Panc1 (cell line): ENCODE measurements around the gene PBX1. TPM values are rescaled to one million over a fixed set of nuclear protein-coding genes. Genes with fewer than 3 reads are reported as not detected.

Source experiments
- ATAC-seq: fragments of 200-7000 bp; cut with Tn5 transposase; 2 replicates; pipeline ENCODE4 v1.9.1; 2020; ENCODE audit warnings: mild to moderate bottlenecking, moderate library complexity
- BruUV-seq: library from RNA; stranded (reverse); fragments of 400-500 nt; replicated peaks from 2 replicates; lab custom pipeline; 2021; lab: Mats Ljungman, UMichigan
- CTCF ChIA-PET: fragments of 300-600 bp; sonication (Branson Sonifier 250); formaldehyde crosslinking; loops from one replicate; lab custom pipeline; 2022; ENCODE audit warnings: antibody characterized with exemption; lab: Charles Lee
- POLR2A ChIA-PET: fragments of 300-600 bp; sonication (Branson Sonifier 250); formaldehyde crosslinking; loops from one replicate; lab custom pipeline; 2022; ENCODE audit warnings: antibody characterized with exemption; lab: Charles Lee
- DNase-seq: peaks from one replicate; pipeline ENCODE4 v3.0.0-alpha.2; 2010; ENCODE audit warnings: low read depth, low spot score
- H3K27ac ChIP-seq: 2 replicates; pipeline ENCODE4 v1.5.1; 2011; ENCODE audit warnings: mild to moderate bottlenecking, low read length, inconsistent platforms
- H3K27me3 ChIP-seq: fragments of 200-500 bp; sonication (Bioruptor generic); 2 replicates; pipeline ENCODE4 v1.6.0; 2014; ENCODE audit warnings: low read length, inconsistent platforms; ENCODE audit not compliant: control insufficient read depth, insufficient read depth
- H3K36me3 ChIP-seq: fragments of 200-500 bp; sonication (Bioruptor generic); 2 replicates; pipeline ENCODE4 v1.5.1; 2014; ENCODE audit warnings: inconsistent platforms, mild to moderate bottlenecking, low read length, moderate library complexity; ENCODE audit not compliant: control insufficient read depth, insufficient read depth
- H3K4me1 ChIP-seq: 2 replicates; pipeline ENCODE4 v1.5.1; 2011; ENCODE audit warnings: inconsistent platforms, mild to moderate bottlenecking, low read length, moderate library complexity; ENCODE audit not compliant: control insufficient read depth, insufficient read depth
- H3K4me3 ChIP-seq, 2 experiments: 2 replicates each; pipeline ENCODE4 v1.5.1; 2011 to 2012; ENCODE audit warnings: low read depth in 2 of 2, low read length in 2 of 2, mild to moderate bottlenecking in 2 of 2, inconsistent platforms in 1 of 2, moderate library complexity in 1 of 2
- H3K9me3 ChIP-seq: fragments of 200-500 bp; sonication (Bioruptor generic); 2 replicates; pipeline ENCODE4 v1.5.1; 2014; ENCODE audit warnings: low read depth, mild to moderate bottlenecking, inconsistent platforms, low read length, moderate library complexity; ENCODE audit not compliant: control insufficient read depth, insufficient read depth
- POLR2AphosphoS5 ChIP-seq: IDR thresholded peaks from 2 replicates; pipeline ENCODE4 v1.6.1; 2012; ENCODE audit warnings: mild to moderate bottlenecking, low read depth, low read length, moderate library complexity
- SIN3A ChIP-seq: IDR thresholded peaks from 2 replicates; pipeline ENCODE4 v1.6.1; 2012; ENCODE audit warnings: low read depth, mild to moderate bottlenecking, low read length, moderate library complexity, borderline replicate concordance; ENCODE audit not compliant: insufficient read depth
- TCF7L2 ChIP-seq: IDR thresholded peaks from 2 replicates; pipeline ENCODE4 v1.6.1; 2011; ENCODE audit warnings: mild to moderate bottlenecking, low read depth, low read length, inconsistent platforms
- in situ Hi-C: cut with HindIII; loops from 2 replicates; pipeline ENCODE4 v1.10.0; 2016; ENCODE audit warnings: low sequenced_read_pairs, low pct_unique_long_range_greater_than_20kb
- intact Hi-C: fragments of 100-400 bp; cut with micrococcal nuclease; formaldehyde crosslinking; loops from one replicate; pipeline ENCODE4 v1.10.0; 2022; ENCODE audit not compliant: unreplicated experiment
- total RNA-seq: library from RNA; stranded (reverse); gene quantifications from one replicate; pipeline ENCODE4 v1.2.1, GENCODE V29; 2021; ENCODE audit not compliant: unreplicated experiment
- TF ChIP-seq, protein P1 (sequence below): fragments of 450-650 bp; IDR thresholded peaks from 2 replicates; pipeline ENCODE4 v1.5.1; 2017; ENCODE audit warnings: mild to moderate bottlenecking
- TF ChIP-seq, protein P2 (sequence below), 2 experiments: IDR thresholded peaks; 2 replicates each; pipeline ENCODE4 v1.6.1; 2011 to 2012; ENCODE audit warnings: low read depth in 2 of 2, control low read depth in 1 of 2, low read length in 1 of 2, mild to moderate bottlenecking in 1 of 2, moderate library complexity in 1 of 2; ENCODE audit not compliant: insufficient read depth in 1 of 2

PBX1 gene
- total RNA-seq, 1 experiment from 2014 or later, result 2.0 TPM

DNA sequence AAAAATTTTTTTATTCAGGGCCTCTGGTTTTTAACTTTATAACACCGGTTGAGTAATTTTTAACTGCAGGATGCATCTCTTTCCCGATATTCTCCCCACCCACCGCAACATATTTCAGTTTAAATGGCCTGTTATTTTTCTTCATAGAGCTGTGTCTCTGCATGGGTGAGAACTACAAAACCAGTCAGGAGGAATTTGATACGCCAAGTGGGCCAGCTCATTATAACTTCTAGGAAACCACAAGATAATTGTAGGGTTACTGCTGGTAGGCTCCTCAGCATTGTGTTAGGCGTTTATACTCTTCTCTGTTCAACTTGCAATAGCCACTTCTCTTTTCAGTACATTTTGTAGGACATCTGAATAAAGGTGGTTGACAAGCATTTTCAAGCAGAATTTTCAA, 169.7 kb downstream of the PBX1 start:
- no peaks in the 10 kb centered on the region for H3K36me3 ChIP-seq
- H3K27me3 ChIP-seq, result no peaks in the 10 kb centered on the region
- DNase-seq (no peak), ATAC-seq (no peak)
- POLR2A ChIA-PET, result no interaction called here
- no peak overlapping the region for H3K4me3 ChIP-seq
- in situ Hi-C loops (no loop called here), intact Hi-C loops (no loop called here)
- no peaks in the 10 kb centered on the region for H3K4me1 ChIP-seq
- TF ChIP-seq, protein P1, sequence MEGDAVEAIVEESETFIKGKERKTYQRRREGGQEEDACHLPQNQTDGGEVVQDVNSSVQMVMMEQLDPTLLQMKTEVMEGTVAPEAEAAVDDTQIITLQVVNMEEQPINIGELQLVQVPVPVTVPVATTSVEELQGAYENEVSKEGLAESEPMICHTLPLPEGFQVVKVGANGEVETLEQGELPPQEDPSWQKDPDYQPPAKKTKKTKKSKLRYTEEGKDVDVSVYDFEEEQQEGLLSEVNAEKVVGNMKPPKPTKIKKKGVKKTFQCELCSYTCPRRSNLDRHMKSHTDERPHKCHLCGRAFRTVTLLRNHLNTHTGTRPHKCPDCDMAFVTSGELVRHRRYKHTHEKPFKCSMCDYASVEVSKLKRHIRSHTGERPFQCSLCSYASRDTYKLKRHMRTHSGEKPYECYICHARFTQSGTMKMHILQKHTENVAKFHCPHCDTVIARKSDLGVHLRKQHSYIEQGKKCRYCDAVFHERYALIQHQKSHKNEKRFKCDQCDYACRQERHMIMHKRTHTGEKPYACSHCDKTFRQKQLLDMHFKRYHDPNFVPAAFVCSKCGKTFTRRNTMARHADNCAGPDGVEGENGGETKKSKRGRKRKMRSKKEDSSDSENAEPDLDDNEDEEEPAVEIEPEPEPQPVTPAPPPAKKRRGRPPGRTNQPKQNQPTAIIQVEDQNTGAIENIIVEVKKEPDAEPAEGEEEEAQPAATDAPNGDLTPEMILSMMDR, result no peak
- no peak for TF ChIP-seq POLR2AphosphoS5
- H3K9me3 ChIP-seq, result no peaks in the 10 kb centered on the region
- CTCF ChIA-PET, result interaction anchor here (0.9 kb wide), 1 partner anchor 94 kb away, joined by 3 read pairs; no protein-coding TSS in a partner anchor
- H3K27ac ChIP-seq, result no peak overlapping the region
- no TSS peak for BruUV-seq

DNA sequence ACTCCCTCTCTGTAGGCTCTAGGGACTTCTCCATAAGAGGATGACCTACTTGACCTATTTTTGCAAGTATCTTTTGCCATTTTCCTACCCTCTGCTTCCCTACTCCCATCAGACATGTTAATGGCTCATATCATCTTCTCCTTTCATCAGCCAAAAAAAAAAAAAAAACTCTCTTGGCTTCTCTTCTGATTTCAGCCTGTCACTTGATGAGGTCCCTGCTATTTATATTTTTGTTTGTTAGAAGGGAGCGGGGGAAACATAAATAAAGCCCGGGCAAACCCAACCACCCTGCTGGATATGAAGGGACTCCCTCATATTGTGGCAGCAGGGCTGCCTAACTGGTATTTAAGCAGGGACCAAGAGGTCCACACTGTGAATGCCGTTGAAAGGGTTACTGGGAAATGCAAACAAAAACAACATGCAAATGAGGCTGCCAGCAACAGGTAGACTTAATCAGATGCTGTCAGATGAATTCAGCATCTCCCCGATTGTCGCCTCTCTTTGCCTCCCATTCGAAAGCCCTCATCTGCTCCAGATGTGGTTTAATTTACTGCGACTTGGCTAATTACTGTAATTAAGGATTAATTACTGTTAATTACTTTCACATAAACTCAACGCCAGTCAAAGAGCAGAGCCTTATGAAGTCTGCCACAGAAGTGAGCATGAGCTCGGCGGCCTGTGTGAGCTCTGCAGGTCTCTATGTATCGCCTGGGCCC, 172.3 kb downstream of the PBX1 start:
- Histone ChIP-seq H3K4me1 (no peaks in the 10 kb centered on the region), H3K4me3 (no peak overlapping the region), H3K36me3 (no peaks in the 10 kb centered on the region), H3K27ac (no peak overlapping the region), H3K27me3 (no peaks in the 10 kb centered on the region), H3K9me3 (no peaks in the 10 kb centered on the region)
- TF ChIP-seq, protein P1, result no peak
- TF ChIP-seq SIN3A, result no peak
- TF ChIP-seq TCF7L2, result no peak
- no peak for TF ChIP-seq POLR2AphosphoS5
- TF ChIP-seq, protein P2, sequence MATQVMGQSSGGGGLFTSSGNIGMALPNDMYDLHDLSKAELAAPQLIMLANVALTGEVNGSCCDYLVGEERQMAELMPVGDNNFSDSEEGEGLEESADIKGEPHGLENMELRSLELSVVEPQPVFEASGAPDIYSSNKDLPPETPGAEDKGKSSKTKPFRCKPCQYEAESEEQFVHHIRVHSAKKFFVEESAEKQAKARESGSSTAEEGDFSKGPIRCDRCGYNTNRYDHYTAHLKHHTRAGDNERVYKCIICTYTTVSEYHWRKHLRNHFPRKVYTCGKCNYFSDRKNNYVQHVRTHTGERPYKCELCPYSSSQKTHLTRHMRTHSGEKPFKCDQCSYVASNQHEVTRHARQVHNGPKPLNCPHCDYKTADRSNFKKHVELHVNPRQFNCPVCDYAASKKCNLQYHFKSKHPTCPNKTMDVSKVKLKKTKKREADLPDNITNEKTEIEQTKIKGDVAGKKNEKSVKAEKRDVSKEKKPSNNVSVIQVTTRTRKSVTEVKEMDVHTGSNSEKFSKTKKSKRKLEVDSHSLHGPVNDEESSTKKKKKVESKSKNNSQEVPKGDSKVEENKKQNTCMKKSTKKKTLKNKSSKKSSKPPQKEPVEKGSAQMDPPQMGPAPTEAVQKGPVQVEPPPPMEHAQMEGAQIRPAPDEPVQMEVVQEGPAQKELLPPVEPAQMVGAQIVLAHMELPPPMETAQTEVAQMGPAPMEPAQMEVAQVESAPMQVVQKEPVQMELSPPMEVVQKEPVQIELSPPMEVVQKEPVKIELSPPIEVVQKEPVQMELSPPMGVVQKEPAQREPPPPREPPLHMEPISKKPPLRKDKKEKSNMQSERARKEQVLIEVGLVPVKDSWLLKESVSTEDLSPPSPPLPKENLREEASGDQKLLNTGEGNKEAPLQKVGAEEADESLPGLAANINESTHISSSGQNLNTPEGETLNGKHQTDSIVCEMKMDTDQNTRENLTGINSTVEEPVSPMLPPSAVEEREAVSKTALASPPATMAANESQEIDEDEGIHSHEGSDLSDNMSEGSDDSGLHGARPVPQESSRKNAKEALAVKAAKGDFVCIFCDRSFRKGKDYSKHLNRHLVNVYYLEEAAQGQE (IDR thresholded peaks at IDR 0.05; ENCODE audit: insufficient read depth in 1 of 2, low read depth in 2 of 2, low read length in 1 of 2), result no peak
- intact Hi-C loops, result no loop called here
- in situ Hi-C loops, result no loop called here
- no TSS peak for BruUV-seq
- ChIA-PET POLR2A (no interaction called here), CTCF (no interaction called here)
- no peak for ATAC-seq
- DNase-seq, result no peak
